ENCODE data around the gene GAS6. TPM values are rescaled to one million over a fixed set of nuclear protein-coding genes. Genes with fewer than 3 reads are reported as not detected.

The GAS6 gene
- total RNA-seq, 1 experiment from 2014 or later: 28.1 TPM

- in situ Hi-C loops (cut with HindIII; ENCODE audit: low pct_unique_long_range_greater_than_20kb, low sequenced_read_pairs): no loop called here
- Histone ChIP-seq H3K27me3 (ENCODE audit: control insufficient read depth, insufficient read depth, low read length) (no peaks in the 10 kb centered on the region), H3K4me1 (ENCODE audit: control insufficient read depth, insufficient read depth, low read length) (no peaks in the 10 kb centered on the region), H3K4me3 (ENCODE audit: low read depth in 2 of 2, low read length in 2 of 2) (no peak overlapping the region), H3K27ac (ENCODE audit: low read length) (no peak overlapping the region), H3K36me3 (ENCODE audit: control insufficient read depth, insufficient read depth, low read length) (no peaks in the 10 kb centered on the region), H3K9me3 (ENCODE audit: control insufficient read depth, insufficient read depth, low read depth, low read length) (no peaks in the 10 kb centered on the region)
- TF ChIP-seq SIN3A (IDR thresholded peaks at IDR 0.05; ENCODE audit: borderline replicate concordance, insufficient read depth, low read depth, low read length) (no peak), CTCF (IDR thresholded peaks at IDR 0.05) (no peak), POLR2AphosphoS5 (IDR thresholded peaks at IDR 0.05; ENCODE audit: low read depth, low read length) (no peak), TCF7L2 (IDR thresholded peaks at IDR 0.05; ENCODE audit: low read depth, low read length) (no peak), REST (IDR thresholded peaks at IDR 0.05; ENCODE audit: insufficient read depth in 1 of 2, low read depth in 2 of 2, low read length in 1 of 2) (no peak)
- ChIA-PET POLR2A (no interaction called here), CTCF (no interaction called here)
- no TSS peak for BruUV-seq (replicated peaks)
- ATAC-seq (no peak), DNase-seq (ENCODE audit: low read depth, low spot score) (no peak)
- intact Hi-C loops (cut with micrococcal nuclease; ENCODE audit: unreplicated experiment): no loop called here
These were observed 55.6 kb downstream of the GAS6 start for GRCh38 chr13:113808058-113808834.

GRCh38 chr13:113806526-113806925 lies 57.4 kb downstream of the GAS6 start:
- no TSS peak for BruUV-seq (replicated peaks)
- DNase-seq (ENCODE audit: low read depth, low spot score): no peak

More at GRCh38 chr13:113806526-113806925, 57.4 kb downstream of the GAS6 start:
- ATAC-seq: no peak
- ChIA-PET CTCF (no interaction called here), POLR2A (no interaction called here)
- TF ChIP-seq TCF7L2 (IDR thresholded peaks at IDR 0.05; ENCODE audit: low read depth, low read length): no peak
- no peak for TF ChIP-seq POLR2AphosphoS5 (IDR thresholded peaks at IDR 0.05; ENCODE audit: low read depth, low read length)
- no peak for TF ChIP-seq CTCF (IDR thresholded peaks at IDR 0.05)
- no peak for TF ChIP-seq SIN3A (IDR thresholded peaks at IDR 0.05; ENCODE audit: borderline replicate concordance, insufficient read depth, low read depth, low read length)
- TF ChIP-seq REST (IDR thresholded peaks at IDR 0.05; ENCODE audit: insufficient read depth in 1 of 2, low read depth in 2 of 2, low read length in 1 of 2): no peak
- Histone ChIP-seq H3K4me1 (ENCODE audit: control insufficient read depth, insufficient read depth, low read length) (no peaks in the 10 kb centered on the region), H3K27ac (ENCODE audit: low read length) (no peak overlapping the region), H3K9me3 (ENCODE audit: control insufficient read depth, insufficient read depth, low read depth, low read length) (no peaks in the 10 kb centered on the region), H3K4me3 (ENCODE audit: low read depth in 2 of 2, low read length in 2 of 2) (no peak overlapping the region), H3K27me3 (ENCODE audit: control insufficient read depth, insufficient read depth, low read length) (no peaks in the 10 kb centered on the region), H3K36me3 (ENCODE audit: control insufficient read depth, insufficient read depth, low read length) (no peaks in the 10 kb centered on the region)
- intact Hi-C loops (cut with micrococcal nuclease; ENCODE audit: unreplicated experiment) (no loop called here), in situ Hi-C loops (cut with HindIII; ENCODE audit: low pct_unique_long_range_greater_than_20kb, low sequenced_read_pairs) (no loop called here)
